Measurements from ENCODE around the gene GJB4.

GRCh38 chr1:34770891-34771504 is 11.5 kb downstream of the GJB4 start:
- TF ChIP-seq POLR2AphosphoS5 (IDR thresholded peaks at IDR 0.05; ENCODE audit: low read depth, low read length): no peak
- no peak for TF ChIP-seq POLR2A (IDR thresholded peaks at IDR 0.05; ENCODE audit: low read depth, low read length)
- TF ChIP-seq TAF1 (IDR thresholded peaks at IDR 0.05; ENCODE audit: low read depth, low read length): no peak
- TF ChIP-seq PAX5 (IDR thresholded peaks at IDR 0.05; ENCODE audit: insufficient read depth, low read length, severe bottlenecking): no peak
- no peak for TF ChIP-seq SPI1 (IDR thresholded peaks at IDR 0.05; ENCODE audit: low read depth, low read length)

All from GM12891 (cell line).